Fibroblast of lung (primary cell): ENCODE measurements around the gene PAFAH1B1. TPM values are rescaled to one million over a fixed set of nuclear protein-coding genes. Genes with fewer than 3 reads are reported as not detected.
"Not testable (repeated sequence)": the region's sequence is repeated elsewhere in the genome, so short reads cannot be mapped to it uniquely, and the experiment has no call there.

Experiments used
- DNase-seq, 2 donors: peaks; one replicate each; pipeline versions ENCODE4 v3.0.0 to v3.0.0-alpha.2; 2010; ENCODE audit warnings: low read depth in 2 of 2
- H2AFZ ChIP-seq: 2 replicates; pipeline ENCODE4 v1.5.1; 2012; ENCODE audit warnings: low read length, control low read depth, inconsistent platforms
- H3K27ac ChIP-seq: 2 replicates; pipeline ENCODE4 v1.5.1; 2011; ENCODE audit warnings: low read length, control low read depth; ENCODE audit not compliant: insufficient read depth
- H3K27me3 ChIP-seq: 2 replicates; pipeline ENCODE4 v1.5.1; 2011; ENCODE audit warnings: mild to moderate bottlenecking, low read length; ENCODE audit not compliant: control insufficient read depth, insufficient read depth
- H3K36me3 ChIP-seq: 2 replicates; pipeline ENCODE4 v1.5.1; 2011; ENCODE audit warnings: low read length; ENCODE audit not compliant: control insufficient read depth, insufficient read depth
- H3K4me1 ChIP-seq: 2 replicates; pipeline ENCODE4 v1.5.1; 2011; ENCODE audit warnings: low read length; ENCODE audit not compliant: control insufficient read depth, insufficient read depth; ENCODE audit errors: extremely low read depth
- H3K4me2 ChIP-seq: 2 replicates; pipeline ENCODE4 v1.5.1; 2011; ENCODE audit warnings: low read length, control low read depth; ENCODE audit not compliant: insufficient read depth; ENCODE audit errors: extremely low read depth
- H3K4me3 ChIP-seq, 4 experiments: fragments of 200-600 bp in 1 of 4; sonication (generic) in 1 of 4; replicated peaks in 1 of 4; 2 replicates each; pipeline ENCODE4 v1.5.1; 2011 to 2016; ENCODE audit warnings: low read length in 4 of 4, low read depth in 3 of 4, mild to moderate bottlenecking in 3 of 4, control low read depth in 2 of 4, inconsistent platforms in 1 of 4, mixed read lengths in 1 of 4; ENCODE audit not compliant: insufficient read depth in 1 of 4; ENCODE audit errors: control extremely low read depth in 1 of 4
- H3K79me2 ChIP-seq: 2 replicates; pipeline ENCODE4 v1.5.1; 2012; ENCODE audit warnings: mild to moderate bottlenecking, low read length, inconsistent platforms; ENCODE audit not compliant: control insufficient read depth, insufficient read depth
- H3K9ac ChIP-seq: 2 replicates; pipeline ENCODE4 v1.5.1; 2011; ENCODE audit warnings: mild to moderate bottlenecking, low read length, control low read depth; ENCODE audit not compliant: insufficient read depth
- H3K9me3 ChIP-seq: 2 replicates; pipeline ENCODE4 v1.5.1; 2012; ENCODE audit warnings: low read depth, low read length; ENCODE audit not compliant: control insufficient read depth, insufficient read depth
- H4K20me1 ChIP-seq: 2 replicates; pipeline ENCODE4 v1.5.1; 2011; ENCODE audit warnings: low read length; ENCODE audit not compliant: control insufficient read depth, insufficient read depth; ENCODE audit errors: extremely low read depth
- EZH2 ChIP-seq: IDR thresholded peaks from 2 replicates; pipeline ENCODE4 v1.5.1; 2012; ENCODE audit warnings: low read length, control low read depth, mild to moderate bottlenecking; ENCODE audit errors: missing control alignments
- polyA plus RNA-seq, 2 donors: library from polyadenylated mRNA; depleted of rRNA in 1 of 2; stranded (reverse) in 1 of 2; unstranded in 1 of 2; fragments of >200 nt; gene quantifications; 2 replicates each; pipeline ENCODE4 v1.2.1, GENCODE V29; 2011 to 2012; ENCODE audit warnings: missing spikeins in 1 of 2
- total RNA-seq: library from RNA; depleted of rRNA; stranded (reverse); fragments of >200 nt; gene quantifications from 2 replicates; pipeline ENCODE4 v1.2.1, GENCODE V29; 2014
- TF ChIP-seq, protein P1 (sequence below), 2 donors: IDR thresholded peaks in 1 of 2; conservative IDR thresholded peaks in 1 of 2; 1 replicate in 1 of 2; 2 replicates in 1 of 2; pipeline ENCODE4 v1.5.1; 2011 to 2012; ENCODE audit warnings: low read length in 2 of 2, control low read depth in 1 of 2, inconsistent platforms in 1 of 2, low read depth in 1 of 2, mild to moderate bottlenecking in 1 of 2

The PAFAH1B1 gene
- total and polyA plus RNA-seq, 2 donors (not counting 1 experiment from before 2014, with no cell fraction given) = 107 to 108 TPM

GRCh38 chr17:2647957-2648356 is 54.5 kb downstream of the PAFAH1B1 start:
- no peak overlapping the region for H3K4me2 ChIP-seq
- TF ChIP-seq EZH2 = no peak
- TF ChIP-seq, protein P1, sequence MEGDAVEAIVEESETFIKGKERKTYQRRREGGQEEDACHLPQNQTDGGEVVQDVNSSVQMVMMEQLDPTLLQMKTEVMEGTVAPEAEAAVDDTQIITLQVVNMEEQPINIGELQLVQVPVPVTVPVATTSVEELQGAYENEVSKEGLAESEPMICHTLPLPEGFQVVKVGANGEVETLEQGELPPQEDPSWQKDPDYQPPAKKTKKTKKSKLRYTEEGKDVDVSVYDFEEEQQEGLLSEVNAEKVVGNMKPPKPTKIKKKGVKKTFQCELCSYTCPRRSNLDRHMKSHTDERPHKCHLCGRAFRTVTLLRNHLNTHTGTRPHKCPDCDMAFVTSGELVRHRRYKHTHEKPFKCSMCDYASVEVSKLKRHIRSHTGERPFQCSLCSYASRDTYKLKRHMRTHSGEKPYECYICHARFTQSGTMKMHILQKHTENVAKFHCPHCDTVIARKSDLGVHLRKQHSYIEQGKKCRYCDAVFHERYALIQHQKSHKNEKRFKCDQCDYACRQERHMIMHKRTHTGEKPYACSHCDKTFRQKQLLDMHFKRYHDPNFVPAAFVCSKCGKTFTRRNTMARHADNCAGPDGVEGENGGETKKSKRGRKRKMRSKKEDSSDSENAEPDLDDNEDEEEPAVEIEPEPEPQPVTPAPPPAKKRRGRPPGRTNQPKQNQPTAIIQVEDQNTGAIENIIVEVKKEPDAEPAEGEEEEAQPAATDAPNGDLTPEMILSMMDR (conservative IDR thresholded peaks at IDR 0.05 in 1 of 2, IDR thresholded peaks at IDR 0.05 in 1 of 2; ENCODE audit: low read depth in 1 of 2, low read length in 2 of 2) = no peak
- H3K79me2 ChIP-seq = peaks cover 41% of the 10 kb centered on the region
- no peaks in the 10 kb centered on the region for H3K36me3 ChIP-seq
- no peak overlapping the region for H3K4me3 ChIP-seq
- no peaks in the 10 kb centered on the region for H3K27me3 ChIP-seq
- H3K27ac ChIP-seq = no peak overlapping the region
- no peak overlapping the region for H2AFZ ChIP-seq
- no peak overlapping the region for H3K9ac ChIP-seq
- DNase-seq = no peak
- H3K9me3 ChIP-seq = no peaks in the 10 kb centered on the region
- no peaks in the 10 kb centered on the region for H4K20me1 ChIP-seq
- H3K4me1 ChIP-seq = peaks cover 2% of the 10 kb centered on the region

DNA sequence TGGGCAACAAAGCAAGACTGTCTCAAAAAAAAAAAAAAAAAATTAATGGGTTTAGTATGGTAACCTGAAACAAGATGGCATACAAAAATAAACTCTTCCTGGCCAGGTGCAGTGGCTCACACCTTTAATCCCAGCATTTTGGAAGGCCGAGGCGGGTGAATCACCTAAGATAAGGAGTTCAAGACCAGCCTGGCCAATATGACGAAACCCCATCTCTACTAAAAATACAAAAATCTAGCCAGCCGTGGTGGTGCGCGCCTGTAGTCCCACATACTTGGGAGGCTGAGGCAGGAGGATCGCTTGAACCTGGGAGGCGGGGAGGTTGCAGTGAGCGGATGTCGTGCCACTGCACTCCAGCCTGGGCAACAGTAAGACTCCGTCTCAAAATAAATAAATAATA is 55.7 kb downstream of the PAFAH1B1 start:
- Histone ChIP-seq H3K9ac (no peak overlapping the region), H3K27me3 (no peaks in the 10 kb centered on the region), H3K36me3 (no peaks in the 10 kb centered on the region), H3K9me3 (no peaks in the 10 kb centered on the region), H3K4me2 (no peak overlapping the region), H2AFZ (no peak overlapping the region), H3K4me3 (no peak overlapping the region), H3K27ac (no peak overlapping the region), H4K20me1 (no peaks in the 10 kb centered on the region), H3K4me1 (peaks cover 2% of the 10 kb centered on the region), H3K79me2 (peaks cover 39% of the 10 kb centered on the region)
- TF ChIP-seq EZH2 = no peak
- TF ChIP-seq, protein P1 (conservative IDR thresholded peaks at IDR 0.05 in 1 of 2, IDR thresholded peaks at IDR 0.05 in 1 of 2; ENCODE audit: low read depth in 1 of 2, low read length in 2 of 2) = no peak
- no peak for DNase-seq

DNA sequence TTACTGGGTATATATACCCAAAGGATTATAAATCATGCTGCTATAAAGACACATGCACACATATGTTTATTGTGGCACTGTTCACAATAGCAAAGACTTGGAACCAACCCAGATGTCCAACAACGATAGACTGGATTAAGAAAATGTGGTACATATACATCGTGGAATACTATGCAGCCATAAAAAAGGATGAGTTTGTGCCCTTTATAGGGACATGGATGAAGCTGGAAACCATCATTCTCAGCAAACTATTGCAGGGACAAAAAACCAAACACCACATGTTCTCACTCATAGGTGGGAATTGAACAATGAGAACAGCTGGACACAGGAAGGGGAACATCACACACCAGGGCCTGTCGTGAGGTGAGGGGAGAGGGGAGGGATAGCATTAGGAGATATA is 59.5 kb downstream of the PAFAH1B1 start:
- H3K4me3 ChIP-seq, H3K27me3 ChIP-seq, DNase-seq, H3K4me1 ChIP-seq, H3K4me2 ChIP-seq, H3K9ac ChIP-seq, H3K27ac ChIP-seq, H3K9me3 ChIP-seq, H2AFZ ChIP-seq, H3K36me3 ChIP-seq, H4K20me1 ChIP-seq: not testable (repeated sequence)
- peaks cover 63% of the 10 kb centered on the region for H3K79me2 ChIP-seq
